NCI-H524 (cell line): Measurements from ENCODE around the gene HOMER3.
"Not testable (repeated sequence)": the region's sequence is repeated elsewhere in the genome, so short reads cannot be mapped to it uniquely, and the experiment has no call there.

ENCODE experiments used
- DNase-seq, 2 experiments: peaks; one replicate each; lab custom pipeline; 2025; lab: John Stamatoyannopoulos, UW

The HOMER3 gene

GRCh38 chr19:18924684-18925213 is 16.3 kb downstream of the HOMER3 start:
- DNase-seq: no peak

DNA sequence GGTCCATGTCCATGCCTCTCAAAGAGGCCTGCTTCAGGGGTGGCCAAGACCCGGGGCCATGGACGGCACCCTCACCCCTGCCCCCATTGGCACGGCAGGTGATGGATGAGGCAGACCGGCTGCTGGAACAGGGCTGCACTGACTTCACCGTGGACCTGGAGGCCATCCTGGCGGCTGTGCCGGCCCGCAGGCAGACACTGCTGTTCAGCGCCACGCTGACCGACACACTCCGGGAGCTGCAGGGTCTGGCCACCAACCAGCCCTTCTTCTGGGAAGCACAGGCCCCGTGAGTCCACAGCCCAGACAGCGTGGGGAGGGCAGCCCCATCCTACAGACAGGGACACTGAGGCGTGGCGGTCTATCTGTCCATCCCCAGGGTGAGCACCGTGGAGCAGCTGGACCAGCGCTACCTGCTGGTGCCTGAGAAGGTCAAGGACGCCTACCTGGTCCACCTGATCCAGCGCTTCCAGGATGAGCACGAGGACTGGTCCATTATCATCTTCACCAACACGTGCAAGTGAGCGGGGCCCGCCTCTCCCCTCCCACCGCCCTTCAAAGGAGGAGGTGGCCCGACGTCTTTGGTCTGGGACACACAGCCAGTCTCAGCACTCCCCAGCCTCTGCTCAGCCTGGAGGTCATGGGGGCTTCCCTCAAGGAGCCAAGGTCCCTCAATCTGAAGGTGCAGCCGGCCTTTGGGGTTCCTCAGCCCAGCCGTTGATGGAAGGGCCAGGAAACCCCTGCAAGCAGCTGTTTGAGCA is 18.6 kb downstream of the HOMER3 start:
- no peak for DNase-seq

GRCh38 chr19:18921593-18921992 is 19.4 kb downstream of the HOMER3 start:
- DNase-seq: no peak

DNA sequence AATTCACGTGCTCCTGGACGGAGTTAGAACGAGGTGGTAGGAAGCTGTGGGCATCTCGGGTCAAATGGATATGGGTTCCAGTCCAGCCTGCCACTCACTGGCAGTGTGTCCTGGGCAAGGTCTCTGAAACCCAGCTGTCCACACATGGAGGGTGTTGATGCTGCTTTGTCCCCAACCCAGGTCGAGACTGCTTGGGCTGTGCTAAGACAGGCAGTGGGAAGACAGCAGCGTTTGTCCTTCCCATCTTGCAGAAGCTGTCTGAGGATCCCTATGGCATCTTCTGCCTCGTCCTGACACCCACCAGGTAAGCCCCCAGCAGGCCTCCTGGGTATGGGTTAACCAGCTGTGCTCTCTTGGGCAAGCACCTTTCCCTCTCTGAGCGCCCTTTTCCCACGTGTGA is 20.6 kb downstream of the HOMER3 start:
- no peak for DNase-seq

GRCh38 chr19:18919900-18920214 is 21.2 kb downstream of the HOMER3 start:
- no peak for DNase-seq

DNA sequence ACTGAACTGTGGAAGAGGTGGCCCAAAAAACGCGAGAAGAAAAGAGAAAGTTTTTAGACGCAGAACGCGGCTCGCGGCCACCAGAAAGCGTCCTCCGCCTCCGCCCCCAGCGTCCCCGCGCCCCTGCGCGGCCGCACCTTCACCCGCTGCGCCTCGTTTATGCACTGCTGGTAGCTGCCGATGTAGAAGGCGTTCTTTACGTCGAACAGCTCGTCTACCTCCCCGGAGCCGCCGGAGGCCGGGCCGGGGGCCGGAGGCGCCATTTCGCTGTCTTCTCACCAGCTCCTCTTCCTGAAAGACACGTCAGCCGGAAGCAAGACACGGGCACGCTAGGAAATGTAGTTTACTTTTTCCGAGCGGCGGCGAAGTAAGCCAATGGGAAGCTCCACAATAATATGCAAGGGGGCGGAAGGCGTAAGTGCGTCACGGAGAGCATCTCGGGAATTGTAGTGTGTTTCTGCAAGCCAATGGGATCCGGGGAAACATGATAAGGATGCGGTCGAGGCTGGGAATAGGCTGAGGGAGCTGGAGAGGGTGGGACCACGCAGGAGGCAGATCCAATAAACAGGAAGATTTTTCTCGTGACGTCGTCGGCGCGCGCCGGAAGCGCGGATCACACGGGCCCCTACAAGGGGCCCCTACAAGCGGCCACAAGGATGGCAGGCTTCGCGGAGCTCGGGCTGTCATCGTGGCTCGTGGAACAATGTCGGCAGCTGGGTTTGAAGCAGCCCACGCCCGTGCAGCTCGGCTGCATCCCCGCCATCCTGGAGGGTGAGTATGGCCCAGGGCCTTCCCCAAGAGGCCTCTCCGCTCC is 21.7 kb downstream of the HOMER3 start, which contains the start of the genes COPE and DDX49:
Gene COPE (minus strand): TSS at position 302 of the 814 bp plus-strand sequence. CDS start 39 bp downstream, at position 263.
Gene DDX49 (plus strand): TSS at position 630 of the 814 bp plus-strand sequence. CDS start 27 bp downstream, at position 657.
- peak; percentile 100 for DNase-seq

- DNase-seq: not testable (repeated sequence)
Observed at GRCh38 chr19:18917593-18917992, 23.4 kb downstream of the HOMER3 start.

GRCh38 chr19:18915639-18916038 is 25.4 kb downstream of the HOMER3 start:
- DNase-seq: peak; percentile 64 to 75

GRCh38 chr19:18913466-18913865 is 27.6 kb downstream of the HOMER3 start:
- DNase-seq: no peak

GRCh38 chr19:18912933-18913332 is 28.1 kb downstream of the HOMER3 start:
- no peak for DNase-seq

DNA sequence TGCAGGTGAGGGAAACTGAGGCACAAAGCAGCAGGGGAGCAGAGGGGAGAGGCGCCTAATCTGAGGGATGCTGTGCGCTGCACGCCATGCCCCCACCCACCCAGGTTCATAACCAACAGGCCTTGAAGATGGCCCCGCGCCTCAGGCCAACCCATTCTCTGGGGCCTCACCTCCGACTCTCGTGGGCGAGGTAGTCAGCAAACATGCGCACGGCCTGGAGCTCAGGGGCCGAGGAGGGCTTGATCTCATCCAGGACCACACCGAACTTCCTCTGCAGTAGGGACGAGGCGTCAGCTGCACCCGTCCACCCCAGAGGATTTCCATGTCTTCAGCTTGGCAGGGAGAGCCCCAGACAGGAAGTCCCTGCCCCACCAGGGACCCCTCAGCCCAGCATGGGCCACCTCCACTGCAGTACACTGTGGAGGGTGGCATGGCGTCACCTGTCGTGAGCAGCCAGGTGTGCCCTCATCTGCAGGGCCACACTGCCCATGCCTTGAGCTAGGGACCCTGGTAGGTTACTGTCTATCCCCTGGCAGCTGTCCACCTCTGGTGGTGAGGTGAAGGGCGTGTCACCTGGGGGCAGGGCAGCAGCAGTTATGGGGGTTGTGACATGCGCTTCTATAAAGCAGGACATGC is 30.1 kb downstream of the HOMER3 start:
- no peak for DNase-seq

DNA sequence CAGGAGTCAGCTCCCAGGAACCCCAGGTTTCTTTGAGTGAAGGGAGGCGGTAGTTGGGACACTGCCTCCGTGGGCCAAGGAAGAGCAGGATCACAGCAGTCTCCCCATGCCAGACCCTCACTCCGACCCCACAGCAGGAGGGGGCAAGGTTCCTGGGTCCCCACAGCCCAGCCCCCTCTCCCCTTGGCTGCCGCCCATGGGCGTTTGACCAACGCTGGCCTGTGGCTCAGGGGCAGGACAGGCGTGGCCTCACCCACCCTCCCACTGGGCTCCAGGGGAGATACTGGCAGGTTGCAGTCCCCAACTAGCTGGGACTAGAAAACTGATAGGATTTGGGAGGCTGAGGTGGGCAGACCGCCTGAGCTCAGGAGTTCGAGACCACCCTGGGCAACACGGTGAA is 31.0 kb downstream of the HOMER3 start:
- DNase-seq: no peak

DNA sequence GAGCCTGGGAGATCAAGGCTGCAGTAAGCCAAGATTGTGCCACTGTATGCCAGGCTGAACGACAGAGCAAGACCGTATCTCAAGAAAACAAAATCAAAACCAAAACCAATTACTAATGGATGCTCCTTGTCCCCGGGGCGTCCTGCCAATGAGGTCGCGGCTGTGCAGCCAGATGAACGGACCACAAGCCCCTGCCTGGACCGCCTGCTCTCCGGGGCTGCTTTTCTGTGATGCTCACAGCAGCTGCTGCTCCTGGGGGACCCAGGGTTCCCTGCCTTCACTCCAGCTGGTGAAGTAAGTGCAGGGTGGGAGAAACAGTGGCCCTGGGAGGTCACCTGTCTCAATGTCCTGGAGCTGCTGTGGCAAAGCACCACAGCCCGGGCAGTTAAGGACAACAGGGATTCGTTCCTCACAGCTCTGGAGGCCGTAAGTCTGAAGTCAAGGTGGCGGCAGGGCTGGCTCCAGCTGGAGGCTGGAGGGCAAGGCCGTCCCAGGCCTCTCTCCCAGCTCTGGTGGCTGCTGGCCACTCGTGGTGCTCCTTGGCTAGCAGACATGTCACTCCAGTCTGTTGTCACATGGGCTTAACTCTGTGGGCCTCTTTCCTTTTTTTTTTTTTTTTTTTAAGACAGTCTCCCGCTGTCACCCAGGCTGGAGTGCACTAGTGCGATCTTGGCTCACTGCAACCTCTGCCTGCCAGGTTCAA is 31.9 kb downstream of the HOMER3 start:
- DNase-seq: no peak

DNA sequence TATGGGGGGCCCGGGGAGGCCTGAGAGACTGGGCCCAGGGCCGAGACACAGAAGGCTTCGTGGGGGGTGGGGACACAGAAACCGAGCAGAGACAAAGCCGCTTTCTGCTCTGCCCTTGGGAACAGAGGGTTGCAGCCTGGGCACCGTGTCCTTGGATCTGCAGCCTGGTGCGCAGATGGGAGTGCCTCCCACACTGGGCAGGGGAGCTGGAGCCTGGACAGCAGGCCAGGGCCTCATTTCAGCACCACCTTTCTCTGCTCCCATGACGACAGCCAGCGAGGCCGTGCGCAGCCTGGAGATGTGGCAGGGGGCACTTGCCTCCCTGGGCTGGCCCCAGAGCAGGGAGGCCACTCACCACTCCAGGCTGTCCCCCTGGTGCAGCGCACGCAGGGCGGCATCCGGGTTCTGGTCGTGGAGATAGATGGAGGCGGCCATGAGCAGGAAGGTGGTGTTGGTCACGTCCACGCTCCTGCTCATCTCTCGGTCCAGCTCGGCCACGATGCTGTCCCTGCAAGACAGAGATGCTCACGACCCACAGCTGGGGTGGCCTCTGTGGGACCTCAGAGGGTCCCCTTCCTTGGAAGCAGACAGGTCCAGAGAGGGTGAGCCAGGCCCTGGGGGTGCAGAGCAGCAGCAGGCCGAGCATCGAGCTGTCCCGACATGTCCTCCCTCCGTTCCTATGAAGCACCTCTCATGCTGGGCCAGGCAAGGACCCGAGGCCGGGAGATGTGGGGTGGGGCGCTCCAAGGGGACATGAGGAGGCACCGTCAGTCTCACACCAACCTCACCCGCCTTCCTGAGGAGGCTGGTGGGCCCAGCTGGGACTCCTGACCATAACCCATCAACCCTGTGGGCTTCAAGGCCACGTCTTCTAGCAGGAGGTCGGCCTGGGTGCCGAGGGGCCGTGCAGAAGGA is 34.2 kb downstream of the HOMER3 start:
- DNase-seq: no peak

DNA sequence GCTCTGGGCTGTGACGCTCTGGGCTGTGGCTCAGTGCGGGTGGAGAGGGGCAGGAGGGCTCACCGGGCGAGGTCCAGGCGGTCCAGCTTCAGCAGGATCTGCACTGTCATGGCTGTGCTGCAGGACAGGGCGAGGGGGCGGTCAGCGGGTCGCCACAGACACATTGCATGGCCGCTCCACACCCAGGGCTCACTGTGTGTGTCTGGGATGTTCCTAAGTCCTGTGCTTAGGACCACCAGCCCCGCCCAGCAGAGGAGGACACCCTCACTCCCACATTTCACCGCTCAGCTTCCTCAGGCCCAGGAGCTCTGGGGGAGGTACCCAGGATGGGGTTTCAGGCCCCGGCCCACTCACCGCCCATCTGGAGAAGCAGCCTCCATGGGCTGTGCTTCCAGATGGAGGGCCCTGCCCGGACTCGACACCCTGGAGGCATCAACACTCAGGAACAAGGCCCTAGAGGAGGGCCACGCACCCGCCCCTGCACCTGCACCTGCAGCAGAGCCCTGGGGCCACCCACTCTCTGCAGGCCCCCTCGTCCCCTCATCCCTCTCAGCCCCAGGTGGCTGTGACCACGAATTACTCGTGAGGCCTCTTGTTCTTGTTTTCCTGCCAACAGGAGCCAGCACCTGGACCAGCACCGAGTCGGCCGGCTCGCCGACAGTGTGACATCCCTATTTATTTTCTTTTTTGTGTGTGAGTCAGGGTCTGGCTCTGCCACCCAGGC is 35.3 kb downstream of the HOMER3 start:
- DNase-seq: no peak

- DNase-seq: no peak
Observed at GRCh38 chr19:18905058-18905456, 36.0 kb downstream of the HOMER3 start.

- DNase-seq: no peak
Observed at GRCh38 chr19:18904334-18905057, 36.5 kb downstream of the HOMER3 start.

DNA sequence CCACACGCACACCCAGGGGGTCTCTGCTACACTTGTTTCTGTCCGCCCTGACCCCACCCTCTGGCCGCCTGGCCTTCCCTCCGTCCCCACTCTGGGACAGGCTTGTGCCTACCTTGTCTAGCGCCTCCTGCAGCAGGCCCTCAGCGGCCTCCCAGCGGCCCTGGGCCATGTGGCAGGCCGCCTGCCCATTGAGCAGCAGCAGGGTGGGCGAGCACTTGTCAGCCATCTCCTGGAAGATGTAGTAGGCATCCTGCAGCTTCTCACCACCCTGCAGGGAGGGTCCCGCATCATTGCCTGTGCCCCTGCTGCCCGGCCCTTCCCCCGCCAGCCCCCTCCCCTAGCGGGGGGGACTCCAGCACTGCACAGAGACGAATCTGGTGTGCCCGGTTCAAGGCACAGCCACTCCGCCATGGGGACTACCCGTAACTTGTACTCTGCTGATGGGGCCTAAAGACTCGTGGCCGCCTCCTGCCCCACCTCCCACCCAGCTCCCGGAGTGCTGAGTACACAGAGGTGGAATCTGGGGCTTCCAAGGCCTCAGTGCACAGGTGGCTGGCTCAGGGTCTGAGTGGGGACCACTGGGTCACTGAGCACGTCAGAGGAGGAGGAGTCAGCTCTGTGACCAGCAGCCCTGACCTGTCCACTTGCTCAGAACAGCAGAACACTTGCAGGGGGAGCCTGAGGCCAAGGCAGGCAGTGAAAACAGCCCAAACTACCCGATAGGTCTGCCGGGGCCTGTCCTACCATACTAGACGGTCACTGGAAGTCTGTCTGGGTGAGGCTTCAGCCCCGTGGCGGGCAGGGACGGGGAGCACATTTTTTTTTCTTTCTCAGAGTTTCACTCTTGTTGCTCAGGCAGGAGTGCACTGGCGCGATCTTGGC is 37.6 kb downstream of the HOMER3 start:
- DNase-seq: no peak
